BJ (cell line): Measurements from ENCODE around the gene PBX1. TPM values are rescaled to one million over a fixed set of nuclear protein-coding genes. Genes with fewer than 3 reads are reported as not detected.

Experiments
- CTCF ChIA-PET: fragments of 350-600 bp; formaldehyde crosslinking; extraction: SDS; loops from one replicate; lab custom pipeline; 2021; ENCODE audit warnings: antibody characterized with exemption, inconsistent platforms; lab: Yijun Ruan, JAX
- POLR2A ChIA-PET: fragments of 300-600 bp; sonication (Branson Sonifier 250); formaldehyde crosslinking; extraction: SDS; loops from one replicate; lab custom pipeline; 2021; ENCODE audit warnings: antibody characterized with exemption; lab: Charles Lee
- DNase-seq: peaks from one replicate; pipeline ENCODE4 v3.0.0-alpha.2; 2011; ENCODE audit warnings: low read depth
- H3K27me3 ChIP-seq: 2 replicates; pipeline ENCODE4 v1.6.0; 2011; ENCODE audit warnings: low read length; ENCODE audit not compliant: control insufficient read depth, insufficient read depth
- H3K36me3 ChIP-seq: 2 replicates; pipeline ENCODE4 v1.5.1; 2011; ENCODE audit warnings: low read length; ENCODE audit not compliant: control insufficient read depth, insufficient read depth
- H3K4me3 ChIP-seq: 2 replicates; pipeline ENCODE4 v1.5.1; 2011; ENCODE audit warnings: low read depth, mild to moderate bottlenecking, control low read depth, low read length
- polyA plus RNA-seq: library from polyadenylated mRNA; depleted of rRNA; stranded (reverse); fragments of >200 nt; gene quantifications from 2 replicates; pipeline ENCODE4 v1.2.3, GENCODE V29; 2011
- TF ChIP-seq, protein P1 (sequence below): IDR thresholded peaks from 2 replicates; pipeline ENCODE4 v1.5.1; 2011; ENCODE audit warnings: low read depth, mild to moderate bottlenecking, control low read depth, inconsistent platforms, low read length, moderate library complexity; ENCODE audit not compliant: insufficient read depth

PBX1 gene
- polyA plus RNA-seq, 1 experiment = 46.1 TPM

- Histone ChIP-seq H3K4me3 (no peak overlapping the region), H3K36me3 (no peaks in the 10 kb centered on the region), H3K27me3 (no peaks in the 10 kb centered on the region)
- ChIA-PET POLR2A (interaction anchor here (0.5 kb wide), 1 partner anchor 157 kb away, joined by 6 read pairs; no protein-coding TSS in a partner anchor), CTCF (interaction anchor here (1.2 to 4.0 kb wide), 3 partner anchors 21 to 202 kb away, joined by 3 to 19 read pairs (median 3); no protein-coding TSS in a partner anchor)
- DNase-seq = peak; percentile 88
- TF ChIP-seq, protein P1, sequence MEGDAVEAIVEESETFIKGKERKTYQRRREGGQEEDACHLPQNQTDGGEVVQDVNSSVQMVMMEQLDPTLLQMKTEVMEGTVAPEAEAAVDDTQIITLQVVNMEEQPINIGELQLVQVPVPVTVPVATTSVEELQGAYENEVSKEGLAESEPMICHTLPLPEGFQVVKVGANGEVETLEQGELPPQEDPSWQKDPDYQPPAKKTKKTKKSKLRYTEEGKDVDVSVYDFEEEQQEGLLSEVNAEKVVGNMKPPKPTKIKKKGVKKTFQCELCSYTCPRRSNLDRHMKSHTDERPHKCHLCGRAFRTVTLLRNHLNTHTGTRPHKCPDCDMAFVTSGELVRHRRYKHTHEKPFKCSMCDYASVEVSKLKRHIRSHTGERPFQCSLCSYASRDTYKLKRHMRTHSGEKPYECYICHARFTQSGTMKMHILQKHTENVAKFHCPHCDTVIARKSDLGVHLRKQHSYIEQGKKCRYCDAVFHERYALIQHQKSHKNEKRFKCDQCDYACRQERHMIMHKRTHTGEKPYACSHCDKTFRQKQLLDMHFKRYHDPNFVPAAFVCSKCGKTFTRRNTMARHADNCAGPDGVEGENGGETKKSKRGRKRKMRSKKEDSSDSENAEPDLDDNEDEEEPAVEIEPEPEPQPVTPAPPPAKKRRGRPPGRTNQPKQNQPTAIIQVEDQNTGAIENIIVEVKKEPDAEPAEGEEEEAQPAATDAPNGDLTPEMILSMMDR = no peak
Observed at GRCh38 chr1:164765557-164765956, 206.6 kb downstream of the PBX1 start.

DNA sequence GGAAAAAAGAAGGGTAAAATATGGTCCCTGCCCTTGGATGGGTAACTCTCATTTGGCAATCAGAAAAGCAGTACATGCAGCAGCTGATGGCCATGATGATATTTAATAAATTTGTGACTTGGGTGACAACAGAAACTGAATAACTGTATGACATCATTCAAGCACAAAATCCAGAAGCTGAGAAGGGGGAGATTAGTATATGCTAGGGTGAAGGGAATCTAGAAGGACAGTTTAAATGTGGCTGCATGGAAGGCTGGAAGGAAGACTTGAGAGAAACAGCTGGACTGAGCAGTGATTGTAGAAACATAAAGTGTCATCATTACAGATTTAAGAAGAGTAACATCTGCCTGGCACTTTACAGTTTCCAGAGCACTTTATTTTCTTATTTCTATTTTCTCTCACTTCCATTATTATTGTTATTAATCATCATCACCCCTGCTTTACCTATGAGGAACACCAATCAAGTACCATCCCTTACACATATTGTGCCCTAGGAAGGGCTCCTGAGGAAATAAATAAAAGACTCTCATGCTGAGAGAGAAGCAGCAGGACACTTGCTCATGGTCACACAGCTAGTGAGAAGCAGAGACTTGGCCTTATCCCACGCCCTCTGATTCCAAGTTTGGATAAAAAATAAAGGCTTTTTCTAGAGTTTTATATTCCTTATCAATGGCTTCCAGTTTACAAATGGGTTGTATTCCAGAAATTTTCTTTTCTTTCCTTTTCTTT lies 207.2 kb downstream of the PBX1 start:
- no peaks in the 10 kb centered on the region for H3K27me3 ChIP-seq
- POLR2A ChIA-PET = interaction anchor here (0.5 kb wide), 2 partner anchors 10 to 158 kb away, joined by 3 to 6 read pairs; no protein-coding TSS in a partner anchor
- no peaks in the 10 kb centered on the region for H3K36me3 ChIP-seq
- no peak for DNase-seq
- no peak overlapping the region for H3K4me3 ChIP-seq
- TF ChIP-seq, protein P1 = no peak
- CTCF ChIA-PET = interaction anchor here (0.6 to 4.0 kb wide), 4 partner anchors 21 to 202 kb away, joined by 3 to 19 read pairs (median 3); no protein-coding TSS in a partner anchor

- TF ChIP-seq, protein P1 = no peak
- Histone ChIP-seq H3K4me3 (no peak overlapping the region), H3K36me3 (no peaks in the 10 kb centered on the region), H3K27me3 (no peaks in the 10 kb centered on the region)
- POLR2A ChIA-PET = no interaction called here
- no peak for DNase-seq
- CTCF ChIA-PET = no interaction called here
Observed at GRCh38 chr1:164767752-164768402, 208.9 kb downstream of the PBX1 start.

- no peak for DNase-seq
- Histone ChIP-seq H3K4me3 (no peak overlapping the region), H3K27me3 (no peaks in the 10 kb centered on the region), H3K36me3 (no peaks in the 10 kb centered on the region)
- CTCF ChIA-PET = no interaction called here
- TF ChIP-seq, protein P1 = no peak
- POLR2A ChIA-PET = no interaction called here
Observed at GRCh38 chr1:164768619-164769018, 209.6 kb downstream of the PBX1 start.
